Tibial nerve (tissue), 4 donors: ENCODE results near the gene HADHA.

Experiments
- CTCF ChIP-seq, 5 experiments: fragments of 200-600 bp in 3 of 5; fragments of 450-650 bp in 2 of 5; sonication (generic) in 3 of 5; IDR thresholded peaks; one replicate each; pipeline ENCODE4 v1.5.1; 2016 to 2019; ENCODE audit warnings: antibody characterized with exemption in 5 of 5, mild to moderate bottlenecking in 3 of 5, moderate library complexity in 2 of 5
- EP300 ChIP-seq, 2 donors: sonication (generic); formaldehyde crosslinking; IDR thresholded peaks; one replicate each; pipeline ENCODE4 v1.6.1; 2017; ENCODE audit warnings: antibody characterized with exemption in 2 of 2, mild to moderate bottlenecking in 1 of 2
- POLR2A ChIP-seq, 2 donors: fragments of 450-650 bp; IDR thresholded peaks; one replicate each; pipeline ENCODE4 v1.6.1; 2017; ENCODE audit warnings: antibody characterized with exemption in 2 of 2, mild to moderate bottlenecking in 2 of 2, moderate library complexity in 2 of 2

- TF ChIP-seq CTCF (IDR thresholded peaks at IDR 0.05): no peak
- no peak for TF ChIP-seq POLR2A (IDR thresholded peaks at IDR 0.05)
- no peak for TF ChIP-seq EP300 (IDR thresholded peaks at IDR 0.05)
Measured at GRCh38 chr2:26284132-26284531, 39.7 kb upstream of the HADHA start.
